Measurements from ENCODE around the gene MYPOP.

MYPOP gene

GRCh38 chr19:45854167-45854778, 48.1 kb downstream of the MYPOP start:
- no peak overlapping the region for H3K4me3 ChIP-seq (ENCODE audit: low read depth, low read length)
- DNase-seq (ENCODE audit: low read depth): no peak
- TF ChIP-seq CTCF (IDR thresholded peaks at IDR 0.05; ENCODE audit: low read depth, low read length) (no peak), MYC (IDR thresholded peaks at IDR 0.05; ENCODE audit: low read depth, low read length) (no peak), POLR2A (IDR thresholded peaks at IDR 0.05; ENCODE audit: extremely low read depth, insufficient read length) (no peak), MAX (IDR thresholded peaks at IDR 0.05; ENCODE audit: low read depth, low read length) (no peak)

- no peak overlapping the region for H3K4me3 ChIP-seq (ENCODE audit: low read depth, low read length)
- no peak for DNase-seq (ENCODE audit: low read depth)
- TF ChIP-seq MAX (IDR thresholded peaks at IDR 0.05; ENCODE audit: low read depth, low read length) (no peak), CTCF (IDR thresholded peaks at IDR 0.05; ENCODE audit: low read depth, low read length) (no peak), MYC (IDR thresholded peaks at IDR 0.05; ENCODE audit: low read depth, low read length) (no peak), POLR2A (IDR thresholded peaks at IDR 0.05; ENCODE audit: extremely low read depth, insufficient read length) (no peak)
Observed at GRCh38 chr19:45852983-45853382, 49.4 kb downstream of the MYPOP start.

GRCh38 chr19:45852145-45852750, 50.2 kb downstream of the MYPOP start:
- TF ChIP-seq MYC (IDR thresholded peaks at IDR 0.05; ENCODE audit: low read depth, low read length) (no peak), MAX (IDR thresholded peaks at IDR 0.05; ENCODE audit: low read depth, low read length) (no peak), POLR2A (IDR thresholded peaks at IDR 0.05; ENCODE audit: extremely low read depth, insufficient read length) (no peak), CTCF (IDR thresholded peaks at IDR 0.05; ENCODE audit: low read depth, low read length) (no peak)

GRCh38 chr19:45848922-45849321, 53.5 kb downstream of the MYPOP start:
- DNase-seq (ENCODE audit: low read depth): no peak
- no peak for TF ChIP-seq MAX (IDR thresholded peaks at IDR 0.05; ENCODE audit: low read depth, low read length)
- TF ChIP-seq CTCF (IDR thresholded peaks at IDR 0.05; ENCODE audit: low read depth, low read length): peak; percentile 61
- TF ChIP-seq MYC (IDR thresholded peaks at IDR 0.05; ENCODE audit: low read depth, low read length): no peak
- H3K4me3 ChIP-seq (ENCODE audit: low read depth, low read length): no peak overlapping the region

More at GRCh38 chr19:45852145-45852750, 50.2 kb downstream of the MYPOP start:
- no peak for DNase-seq (ENCODE audit: low read depth)
- no peak overlapping the region for H3K4me3 ChIP-seq (ENCODE audit: low read depth, low read length)

- no peak overlapping the region for H3K4me3 ChIP-seq (ENCODE audit: low read depth, low read length)
- TF ChIP-seq MYC (IDR thresholded peaks at IDR 0.05; ENCODE audit: low read depth, low read length): no peak
- no peak for TF ChIP-seq MAX (IDR thresholded peaks at IDR 0.05; ENCODE audit: low read depth, low read length)
- TF ChIP-seq CTCF (IDR thresholded peaks at IDR 0.05; ENCODE audit: low read depth, low read length): no peak
- no peak for TF ChIP-seq POLR2A (IDR thresholded peaks at IDR 0.05; ENCODE audit: extremely low read depth, insufficient read length)
- no peak for DNase-seq (ENCODE audit: low read depth)
Observed at GRCh38 chr19:45847663-45848062, 54.8 kb downstream of the MYPOP start.

Data from NB4 (cell line).